Stimulated activated CD4-positive, alpha-beta T cell treated with anti-CD3 and anti-CD28 coated beads, TNF-alpha, amount 100 ng/mL, for 24 hours (primary cell): ENCODE results near the gene HSPA5.

ENCODE experiments used
- DNase-seq, 3 experiments: peaks; one replicate each; pipeline ENCODE4 v3.0.0-alpha.2; 2020; ENCODE audit warnings: low read depth in 3 of 3

HSPA5 gene

DNA sequence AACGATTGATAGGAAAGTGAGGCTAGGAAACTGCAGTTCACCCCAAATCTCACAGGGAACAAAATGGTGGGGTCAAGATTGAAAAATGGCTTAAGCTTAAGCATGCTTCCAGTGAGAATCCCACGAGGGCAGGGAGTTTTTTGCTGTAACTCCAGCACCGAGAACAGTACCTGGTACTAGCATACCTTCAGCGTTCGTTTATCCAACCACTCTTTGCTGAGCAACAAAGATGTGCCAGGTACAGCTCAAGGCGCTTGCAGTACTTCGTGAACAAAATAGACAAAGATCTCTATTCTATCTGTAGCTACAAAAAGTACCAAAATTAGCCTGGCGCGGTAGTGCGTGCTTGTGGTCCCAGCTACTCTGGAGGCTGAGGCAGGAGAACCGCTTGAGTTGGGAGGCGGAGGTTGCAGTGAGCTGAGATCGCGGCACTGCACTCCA, 50.8 kb downstream of the HSPA5 start:
- DNase-seq, result no peak

DNA sequence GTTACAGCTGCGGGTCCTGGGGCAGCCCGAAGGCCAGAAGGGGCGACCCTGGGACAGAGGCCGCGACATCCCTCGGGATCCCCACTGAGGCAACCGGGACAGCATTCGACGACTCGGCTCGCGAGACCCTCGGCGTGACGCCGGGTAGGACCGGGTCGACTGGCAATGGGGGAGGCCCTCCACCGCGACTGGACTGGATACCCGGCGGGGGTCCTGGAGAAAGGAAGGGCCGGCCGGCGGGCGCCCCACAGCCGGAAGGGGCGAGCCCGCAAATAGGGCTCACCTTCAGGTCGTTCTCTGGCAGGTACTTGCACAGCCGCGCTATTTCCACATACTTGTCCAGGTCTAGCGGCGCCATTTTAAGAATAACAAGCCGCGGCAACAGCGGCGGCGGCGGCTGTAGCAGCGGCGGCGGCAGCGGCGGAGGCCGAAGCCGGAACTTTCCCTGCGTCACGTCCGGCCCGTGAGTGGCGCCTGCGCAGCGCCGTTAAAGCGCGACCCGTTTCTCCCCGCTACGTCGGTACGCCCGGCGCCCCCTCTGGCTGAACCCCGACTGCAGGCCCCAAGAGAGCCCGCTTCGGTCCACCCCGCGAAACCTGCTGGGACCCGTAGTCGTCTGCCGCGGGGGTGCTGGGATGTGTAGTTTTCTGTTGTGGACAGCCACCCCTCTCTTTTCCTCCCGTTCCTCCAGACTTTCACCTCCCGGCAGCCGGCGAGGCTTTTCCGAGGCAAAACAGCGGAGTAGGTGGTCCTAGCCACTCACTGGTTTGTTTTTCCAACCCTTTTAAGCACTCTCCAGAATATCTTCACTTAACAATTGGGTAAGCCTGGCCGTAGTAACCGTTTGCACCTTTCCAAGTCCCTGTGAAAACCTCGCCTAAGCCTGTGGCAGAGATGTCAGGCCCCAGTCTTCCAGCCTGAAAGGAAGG, 51.5 kb downstream of the HSPA5 start, which contains the start of gene PPP6C:
PPP6C (minus strand) TSS at position 443 of the 929 bp plus-strand sequence; CDS start at position 358, 85 bp downstream.
- DNase-seq, result peak; percentile 94 to 98 (median 95)

DNA sequence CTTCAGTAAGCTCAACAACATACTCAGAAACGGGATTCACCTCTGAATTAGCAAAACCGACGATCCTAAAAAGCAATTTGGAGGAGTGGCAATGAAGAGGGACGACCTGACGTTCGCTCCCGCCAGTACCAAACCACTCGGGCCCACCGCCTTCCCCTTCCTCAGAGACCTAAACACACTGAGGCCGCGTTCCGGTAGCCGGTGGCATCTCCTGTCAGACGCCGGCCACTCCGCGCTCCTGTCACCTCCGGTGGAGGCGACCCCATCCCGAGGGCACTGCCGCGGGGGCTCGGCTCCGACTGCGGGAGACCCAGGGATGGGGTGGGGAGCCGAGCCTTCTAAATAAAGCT, 52.2 kb downstream of the HSPA5 start:
- peak in 1 of 3 experiments; percentile 5 for DNase-seq
